ENCODE data around the gene DNAJB8.
A peak's percentile ranks its signal among the peaks of the same experiment; 100 is the strongest.

Gene DNAJB8

DNA sequence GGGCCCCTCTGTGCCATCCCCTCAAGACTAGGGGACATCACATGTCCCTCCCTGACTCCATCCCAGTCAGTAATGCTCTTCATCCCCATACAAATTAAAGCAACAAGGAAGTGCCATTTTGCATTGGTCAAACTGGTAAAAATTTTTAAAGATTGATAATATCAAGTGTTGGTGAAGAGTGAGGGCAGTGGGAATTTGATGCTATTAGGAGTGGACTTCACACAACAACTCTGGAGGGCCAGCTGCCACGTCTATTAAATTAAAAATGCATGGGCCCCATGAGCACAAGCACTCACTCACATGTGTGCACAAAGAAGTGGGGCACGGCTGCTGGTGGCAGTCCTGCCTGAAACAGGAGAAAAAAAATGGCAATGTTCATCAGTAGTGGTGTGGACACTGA, 47.8 kb downstream of the DNAJB8 start:
- WGBS (ENCODE audit: insufficient coverage) = 100% methylated on average over 2 of the region's 2 CpGs
- no peak overlapping the region for H3K4me3 ChIP-seq (ENCODE audit: control insufficient read depth in 1 of 7, extremely low read depth in 1 of 7, insufficient read depth in 4 of 7, low read depth in 2 of 7, low read length in 6 of 7)
- ChIA-PET POLR2A (no interaction called here), CTCF (no interaction called here)
- no peak for DNase-seq
- peaks cover 0 to 4% (median 0%) of the 10 kb centered on the region in 5 experiments for H3K9me3 ChIP-seq (ENCODE audit: control extremely low read depth in 1 of 5, control insufficient read depth in 4 of 5, insufficient read depth in 2 of 5, low read depth in 1 of 5, low read length in 4 of 5)
- no peak overlapping the region for H3K27ac ChIP-seq (ENCODE audit: insufficient read depth in 1 of 2, low read depth in 1 of 2, low read length in 2 of 2, poor library complexity in 1 of 2, severe bottlenecking in 2 of 2)
- no peaks in the 10 kb centered on the region for H3K36me3 ChIP-seq (ENCODE audit: control insufficient read depth in 4 of 4, insufficient read depth in 4 of 4, low read length in 3 of 4)
- H3K4me1 ChIP-seq (ENCODE audit: control extremely low read depth in 1 of 4, control insufficient read depth in 4 of 4, insufficient read depth in 4 of 4, low read length in 3 of 4) = peaks cover 0 to 6% (median 5%) of the 10 kb centered on the region in 4 experiments
- no peaks in the 10 kb centered on the region for H3K27me3 ChIP-seq (replicated peaks in 2 of 5; ENCODE audit: control insufficient read depth in 4 of 5, insufficient read depth in 5 of 5, low read length in 4 of 5)

DNA sequence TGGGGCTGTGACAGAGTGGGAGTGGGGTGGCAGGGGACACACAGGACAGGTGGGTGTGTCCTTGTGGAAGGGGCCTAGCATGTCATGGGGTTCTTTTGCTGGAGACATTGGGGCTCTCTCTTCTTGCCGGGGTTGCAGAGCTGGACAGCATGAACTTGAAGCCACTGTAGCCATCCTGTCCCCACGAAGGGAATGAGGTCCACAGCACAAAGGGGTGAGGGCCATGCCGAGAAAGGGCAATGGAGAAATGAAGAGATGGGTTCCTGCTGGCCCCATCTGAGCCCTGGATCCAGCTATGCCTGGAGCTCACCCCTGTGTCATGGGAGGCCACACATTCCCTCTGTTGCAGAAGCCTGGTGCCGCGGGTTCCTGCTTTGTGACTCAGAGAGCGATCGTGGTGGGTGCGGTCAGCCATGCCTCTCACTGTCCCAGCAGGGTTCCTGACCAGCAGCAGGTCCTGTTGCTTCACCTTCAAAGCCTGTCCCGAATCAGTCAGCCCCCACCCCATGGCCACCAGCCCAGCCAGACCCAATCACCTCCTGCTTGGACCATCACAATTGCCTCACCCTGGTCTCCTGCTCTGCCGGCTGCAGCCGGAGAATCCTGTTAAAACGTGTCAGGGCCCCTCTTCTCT, 50.0 kb downstream of the DNAJB8 start:
- peaks cover 0 to 4% (median 0%) of the 10 kb centered on the region in 5 experiments for H3K9me3 ChIP-seq (ENCODE audit: control extremely low read depth in 1 of 5, control insufficient read depth in 4 of 5, insufficient read depth in 2 of 5, low read depth in 1 of 5, low read length in 4 of 5)
- ChIA-PET CTCF (interaction anchor here (0.6 to 1.6 kb wide), 3 partner anchors 10 to 104 kb away, joined by 4 read pairs; no protein-coding TSS in a partner anchor), POLR2A (interaction anchor here (1.1 kb wide), 1 partner anchor 76 kb away, joined by 3 read pairs; no protein-coding TSS in a partner anchor)
- no peaks in the 10 kb centered on the region for H3K4me1 ChIP-seq (ENCODE audit: control extremely low read depth in 1 of 4, control insufficient read depth in 4 of 4, insufficient read depth in 4 of 4, low read length in 3 of 4)
- WGBS (ENCODE audit: insufficient coverage) = 95% methylated on average over 11 of the region's 12 CpGs
- peak overlapping the region in 1 of 2 experiments; percentile 69 for H3K27ac ChIP-seq (ENCODE audit: insufficient read depth in 1 of 2, low read depth in 1 of 2, low read length in 2 of 2, poor library complexity in 1 of 2, severe bottlenecking in 2 of 2)
- H3K4me3 ChIP-seq (ENCODE audit: control insufficient read depth in 1 of 7, extremely low read depth in 1 of 7, insufficient read depth in 4 of 7, low read depth in 2 of 7, low read length in 6 of 7) = no peak overlapping the region
- DNase-seq = no peak
- H3K27me3 ChIP-seq (replicated peaks in 2 of 5; ENCODE audit: control insufficient read depth in 4 of 5, insufficient read depth in 5 of 5, low read length in 4 of 5) = no peaks in the 10 kb centered on the region
- no peaks in the 10 kb centered on the region for H3K36me3 ChIP-seq (ENCODE audit: control insufficient read depth in 4 of 4, insufficient read depth in 4 of 4, low read length in 3 of 4)

DNA sequence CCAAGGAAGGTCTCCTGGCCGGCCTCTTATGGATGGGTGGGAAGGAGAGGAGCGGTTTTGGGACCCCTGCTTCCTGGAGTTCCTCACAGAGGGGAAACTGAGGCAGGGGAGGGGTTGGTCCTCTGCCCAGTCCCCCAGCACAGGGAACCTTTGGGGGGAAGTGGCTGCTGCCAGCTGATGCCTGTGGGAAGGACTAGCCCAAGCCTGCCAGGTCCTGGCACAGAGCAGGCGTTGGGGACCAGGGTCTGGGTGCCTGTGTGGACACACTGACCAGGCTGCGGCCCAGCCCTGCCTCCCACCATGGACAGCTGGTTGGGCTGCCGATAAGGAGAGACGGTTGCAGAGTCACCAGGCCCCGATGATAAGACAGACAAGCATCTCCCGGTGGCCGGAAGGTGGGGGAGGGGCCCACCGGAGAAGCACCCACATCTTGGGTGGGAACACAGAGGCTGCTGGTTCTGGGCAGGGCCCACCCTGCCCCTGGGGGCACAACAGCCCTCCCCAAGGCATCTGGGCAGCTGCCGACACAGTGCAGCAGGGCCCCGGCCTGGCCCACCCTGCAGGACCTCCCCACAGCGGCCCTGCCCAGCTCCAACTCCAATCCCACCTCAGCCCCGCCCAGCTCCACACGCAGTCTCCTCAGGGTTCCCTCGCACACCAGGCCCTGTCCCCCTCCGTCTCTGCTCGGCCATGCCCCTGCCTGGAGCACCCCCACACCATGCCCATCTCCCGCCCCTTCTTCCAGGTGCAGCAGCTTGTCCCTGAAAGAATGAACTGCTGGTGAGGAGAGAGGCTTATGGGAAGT, 50.7 kb downstream of the DNAJB8 start:
- Histone ChIP-seq H3K27ac (ENCODE audit: insufficient read depth in 1 of 2, low read depth in 1 of 2, low read length in 2 of 2, poor library complexity in 1 of 2, severe bottlenecking in 2 of 2) (peak overlapping the region in 1 of 2 experiments; percentile 69), H3K36me3 (ENCODE audit: control insufficient read depth in 4 of 4, insufficient read depth in 4 of 4, low read length in 3 of 4) (no peaks in the 10 kb centered on the region), H3K27me3 (replicated peaks in 2 of 5; ENCODE audit: control insufficient read depth in 4 of 5, insufficient read depth in 5 of 5, low read length in 4 of 5) (no peaks in the 10 kb centered on the region), H3K4me3 (ENCODE audit: control insufficient read depth in 1 of 7, extremely low read depth in 1 of 7, insufficient read depth in 4 of 7, low read depth in 2 of 7, low read length in 6 of 7) (no peak overlapping the region), H3K4me1 (ENCODE audit: control extremely low read depth in 1 of 4, control insufficient read depth in 4 of 4, insufficient read depth in 4 of 4, low read length in 3 of 4) (no peaks in the 10 kb centered on the region), H3K9me3 (ENCODE audit: control extremely low read depth in 1 of 5, control insufficient read depth in 4 of 5, insufficient read depth in 2 of 5, low read depth in 1 of 5, low read length in 4 of 5) (peaks cover 0 to 4% (median 0%) of the 10 kb centered on the region in 5 experiments)
- 62% methylated on average over 11 of the region's 19 CpGs for WGBS (ENCODE audit: insufficient coverage)
- CTCF ChIA-PET = interaction anchor here (1.0 to 1.6 kb wide), 2 partner anchors 11 kb away, joined by 4 read pairs; no protein-coding TSS in a partner anchor
- POLR2A ChIA-PET = interaction anchor here (1.1 kb wide), 1 partner anchor 76 kb away, joined by 3 read pairs; no protein-coding TSS in a partner anchor
- peak in 1 of 3 donors; percentile 6 for DNase-seq

DNA sequence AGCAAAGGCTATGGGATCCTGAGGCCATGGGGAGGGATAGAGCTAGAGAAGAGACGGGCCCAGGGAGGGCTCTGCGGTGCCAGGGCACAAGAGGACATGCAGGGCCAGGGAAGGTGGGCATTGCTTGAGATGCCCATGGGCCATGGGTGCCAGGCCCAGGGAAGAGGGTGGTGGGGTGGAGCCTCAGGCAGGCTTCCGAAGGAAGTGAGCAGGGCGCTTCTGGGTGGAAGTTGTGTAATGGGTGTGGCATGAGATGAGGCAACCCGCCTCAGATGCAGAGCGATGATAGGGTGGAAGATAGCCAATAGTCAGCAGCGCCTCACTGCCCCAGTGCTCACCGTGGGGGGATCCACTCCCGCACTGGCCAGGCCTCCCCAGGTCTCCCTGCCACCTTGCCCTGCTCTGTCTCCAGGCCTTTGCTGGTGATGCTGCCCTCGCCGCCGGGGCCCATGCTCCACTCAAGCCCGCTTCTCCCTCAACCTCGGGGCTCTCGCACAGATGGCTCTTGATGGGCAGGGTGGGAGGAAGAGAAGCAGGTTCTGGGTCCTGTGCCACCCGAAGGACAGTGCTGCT, 51.4 kb downstream of the DNAJB8 start:
- Histone ChIP-seq H3K36me3 (ENCODE audit: control insufficient read depth in 4 of 4, insufficient read depth in 4 of 4, low read length in 3 of 4) (no peaks in the 10 kb centered on the region), H3K4me1 (ENCODE audit: control extremely low read depth in 1 of 4, control insufficient read depth in 4 of 4, insufficient read depth in 4 of 4, low read length in 3 of 4) (no peaks in the 10 kb centered on the region), H3K27ac (ENCODE audit: insufficient read depth in 1 of 2, low read depth in 1 of 2, low read length in 2 of 2, poor library complexity in 1 of 2, severe bottlenecking in 2 of 2) (peak overlapping the region in 1 of 2 experiments; percentile 69), H3K27me3 (replicated peaks in 2 of 5; ENCODE audit: control insufficient read depth in 4 of 5, insufficient read depth in 5 of 5, low read length in 4 of 5) (no peaks in the 10 kb centered on the region), H3K4me3 (ENCODE audit: control insufficient read depth in 1 of 7, extremely low read depth in 1 of 7, insufficient read depth in 4 of 7, low read depth in 2 of 7, low read length in 6 of 7) (no peak overlapping the region), H3K9me3 (ENCODE audit: control extremely low read depth in 1 of 5, control insufficient read depth in 4 of 5, insufficient read depth in 2 of 5, low read depth in 1 of 5, low read length in 4 of 5) (peaks cover 0 to 4% (median 0%) of the 10 kb centered on the region in 5 experiments)
- ChIA-PET CTCF (interaction anchor here (1.3 kb wide), 1 partner anchor 49 kb away, joined by 3 read pairs; no protein-coding TSS in a partner anchor), POLR2A (no interaction called here)
- 98% methylated on average over 12 of the region's 16 CpGs for WGBS (ENCODE audit: insufficient coverage)
- no peak for DNase-seq

DNA sequence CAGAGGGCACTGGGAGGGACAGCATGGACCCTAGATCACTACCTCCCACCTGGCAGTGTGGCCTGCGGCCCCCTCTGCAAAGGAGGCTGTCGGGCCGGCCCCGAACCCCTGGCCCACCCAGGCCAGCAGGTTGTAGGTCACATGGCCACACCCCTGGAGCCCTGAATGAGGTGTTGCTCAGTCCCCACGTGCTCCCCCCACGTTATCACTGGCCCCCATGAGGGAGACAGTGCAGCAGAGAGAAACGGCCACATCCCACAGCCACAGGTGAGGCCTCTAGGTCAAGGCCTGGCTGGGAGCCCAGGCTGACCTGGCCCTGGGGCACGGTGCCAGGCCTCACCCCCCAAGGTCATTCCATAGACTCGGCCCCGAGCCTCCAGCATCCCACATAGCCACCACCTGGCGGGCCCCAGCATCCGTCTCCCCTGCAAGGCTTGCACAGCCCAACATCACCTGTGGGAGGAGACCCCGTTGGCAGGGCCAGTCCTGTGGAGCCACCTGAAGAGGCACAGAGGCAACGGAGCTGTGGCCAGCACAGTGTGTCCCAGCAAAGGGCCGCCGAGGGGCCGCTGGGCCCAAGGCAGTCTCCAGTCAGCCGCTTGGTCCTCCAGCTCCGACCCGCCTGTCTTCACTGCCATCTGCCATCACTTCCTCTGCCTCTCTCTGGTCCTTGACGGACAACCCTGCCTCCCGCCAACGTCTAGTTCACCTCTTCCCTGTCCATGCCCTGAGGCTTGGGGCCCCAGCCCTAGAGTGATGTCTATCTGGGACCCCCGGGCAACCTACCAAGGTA, 53.1 kb downstream of the DNAJB8 start:
- no peaks in the 10 kb centered on the region for H3K36me3 ChIP-seq (ENCODE audit: control insufficient read depth in 4 of 4, insufficient read depth in 4 of 4, low read length in 3 of 4)
- H3K4me1 ChIP-seq (ENCODE audit: control extremely low read depth in 1 of 4, control insufficient read depth in 4 of 4, insufficient read depth in 4 of 4, low read length in 3 of 4) = no peaks in the 10 kb centered on the region
- no peaks in the 10 kb centered on the region for H3K9me3 ChIP-seq (ENCODE audit: control extremely low read depth in 1 of 5, control insufficient read depth in 4 of 5, insufficient read depth in 2 of 5, low read depth in 1 of 5, low read length in 4 of 5)
- peak overlapping the region in 1 of 2 experiments; percentile 14 for H3K27ac ChIP-seq (ENCODE audit: insufficient read depth in 1 of 2, low read depth in 1 of 2, low read length in 2 of 2, poor library complexity in 1 of 2, severe bottlenecking in 2 of 2)
- ChIA-PET CTCF (interaction anchor here (1.3 kb wide), 1 partner anchor 51 kb away, joined by 3 read pairs; no protein-coding TSS in a partner anchor), POLR2A (no interaction called here)
- 98% methylated on average over 23 of the region's 24 CpGs for WGBS (ENCODE audit: insufficient coverage)
- H3K27me3 ChIP-seq (replicated peaks in 2 of 5; ENCODE audit: control insufficient read depth in 4 of 5, insufficient read depth in 5 of 5, low read length in 4 of 5) = no peaks in the 10 kb centered on the region
- no peak for DNase-seq
- no peak overlapping the region for H3K4me3 ChIP-seq (ENCODE audit: control insufficient read depth in 1 of 7, extremely low read depth in 1 of 7, insufficient read depth in 4 of 7, low read depth in 2 of 7, low read length in 6 of 7)

DNA sequence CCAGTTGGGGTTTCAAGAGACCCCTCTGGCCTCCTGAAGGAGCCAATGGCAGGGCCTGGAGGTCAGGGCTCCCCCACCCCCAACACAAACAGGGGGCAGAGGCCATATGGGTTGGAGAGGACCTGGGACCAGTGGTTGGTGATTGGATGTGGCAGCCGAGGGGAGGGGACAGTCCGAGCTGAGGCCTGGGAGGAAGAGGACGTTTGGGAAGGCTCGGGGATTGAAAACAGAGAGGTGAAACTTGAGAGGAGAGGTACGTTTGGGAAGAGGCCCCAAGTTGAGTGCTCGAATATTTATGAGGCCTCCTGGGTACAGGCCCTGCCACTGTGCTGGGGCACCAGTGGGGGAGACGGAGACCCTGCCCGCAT, 53.7 kb downstream of the DNAJB8 start:
- DNase-seq = no peak
- Histone ChIP-seq H3K4me3 (ENCODE audit: control insufficient read depth in 1 of 7, extremely low read depth in 1 of 7, insufficient read depth in 4 of 7, low read depth in 2 of 7, low read length in 6 of 7) (no peak overlapping the region), H3K36me3 (ENCODE audit: control insufficient read depth in 4 of 4, insufficient read depth in 4 of 4, low read length in 3 of 4) (peaks cover 0 to 4% (median 0%) of the 10 kb centered on the region in 4 experiments), H3K4me1 (ENCODE audit: control extremely low read depth in 1 of 4, control insufficient read depth in 4 of 4, insufficient read depth in 4 of 4, low read length in 3 of 4) (no peaks in the 10 kb centered on the region), H3K9me3 (ENCODE audit: control extremely low read depth in 1 of 5, control insufficient read depth in 4 of 5, insufficient read depth in 2 of 5, low read depth in 1 of 5, low read length in 4 of 5) (no peaks in the 10 kb centered on the region), H3K27ac (ENCODE audit: insufficient read depth in 1 of 2, low read depth in 1 of 2, low read length in 2 of 2, poor library complexity in 1 of 2, severe bottlenecking in 2 of 2) (no peak overlapping the region), H3K27me3 (replicated peaks in 2 of 5; ENCODE audit: control insufficient read depth in 4 of 5, insufficient read depth in 5 of 5, low read length in 4 of 5) (no peaks in the 10 kb centered on the region)
- ChIA-PET POLR2A (no interaction called here), CTCF (no interaction called here)
- 94% methylated on average over 8 of the region's 8 CpGs for whole genome bisulfite sequencing (ENCODE audit: insufficient coverage)

Data from common myeloid progenitor, CD34-positive (primary cell).